Inferior parietal cortex (tissue), 1 donor: Measurements from ENCODE around the gene CLIC3.

Experiments
- DNase-seq: peaks from one replicate; pipeline ENCODE4 v3.0.0-alpha.2; 2016; ENCODE audit errors: extremely low spot score

Gene CLIC3

DNA sequence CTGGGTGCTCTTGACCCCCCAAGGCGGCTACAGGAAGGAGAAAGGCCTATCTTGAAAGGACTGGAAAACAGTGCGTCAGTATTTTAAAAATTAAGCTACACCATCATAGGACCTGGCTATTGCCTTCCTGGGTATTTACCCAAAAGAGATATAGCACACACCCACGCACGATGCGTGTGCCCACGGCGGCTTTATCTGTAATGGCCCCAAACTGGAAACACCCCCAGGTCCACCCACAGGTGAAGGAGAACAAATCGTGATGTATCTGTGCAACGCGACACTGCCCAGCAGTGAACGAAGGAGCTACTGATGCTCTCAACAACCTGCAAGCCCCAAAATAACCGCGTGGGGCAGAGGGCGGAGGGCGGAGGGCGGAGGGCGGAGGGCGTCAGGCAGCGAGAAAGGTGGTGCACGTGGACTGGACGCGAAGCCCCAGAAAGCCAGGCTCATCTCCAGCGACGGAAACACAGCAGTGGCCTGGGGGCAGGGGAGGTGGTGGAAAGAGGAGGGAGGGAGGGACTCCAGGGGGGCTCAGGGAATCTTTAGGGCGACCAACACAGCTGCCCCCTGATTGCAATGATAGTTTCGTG, 31.4 kb downstream of the CLIC3 start:
- DNase-seq, result no peak

DNA sequence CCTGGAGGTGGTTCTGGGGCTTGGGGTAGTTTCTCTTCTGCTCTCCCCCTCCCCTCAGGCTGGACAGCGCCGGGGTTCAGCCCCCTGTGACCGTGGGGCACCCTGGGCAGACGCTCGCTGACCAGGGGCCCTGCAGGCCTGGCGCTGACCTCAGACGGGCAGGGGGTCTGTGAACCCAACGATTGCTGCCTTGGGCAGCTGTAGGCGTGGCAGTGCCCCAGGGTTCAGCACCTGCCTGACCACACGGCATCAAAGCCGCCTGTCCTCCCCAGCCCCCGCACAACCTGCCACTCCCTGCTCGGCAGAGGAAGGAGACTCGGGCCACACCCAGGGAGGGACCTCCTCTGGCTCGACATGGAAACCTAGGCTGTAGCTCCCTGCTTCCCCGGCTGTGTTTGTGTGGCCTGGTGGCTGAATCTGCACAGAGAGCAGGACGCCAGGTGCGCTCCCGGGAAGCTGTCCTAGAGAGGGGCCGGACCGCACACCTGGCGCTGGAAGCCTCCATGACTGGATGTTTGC, 32.1 kb downstream of the CLIC3 start:
- DNase-seq, result no peak

DNA sequence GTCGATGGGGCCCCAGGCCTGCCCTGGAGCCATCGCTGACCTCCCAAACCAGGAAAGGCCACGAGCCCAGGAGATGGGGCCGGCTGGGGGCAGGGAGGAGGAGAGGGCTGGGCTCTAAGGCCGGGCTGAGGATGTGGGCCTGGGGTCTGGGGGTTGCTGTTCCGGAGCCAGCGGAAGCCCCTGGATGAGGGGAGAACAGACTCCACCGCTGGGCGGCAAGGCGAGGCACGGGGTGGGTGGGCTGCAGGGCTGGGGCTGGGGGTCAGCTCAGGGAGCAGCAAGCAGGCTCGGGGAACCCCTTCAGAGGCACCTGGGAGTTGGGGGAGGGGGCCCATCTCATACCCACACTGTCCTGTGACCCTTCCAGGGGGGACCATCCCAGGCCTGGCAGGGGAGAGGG, 32.6 kb downstream of the CLIC3 start:
- DNase-seq, result no peak

DNA sequence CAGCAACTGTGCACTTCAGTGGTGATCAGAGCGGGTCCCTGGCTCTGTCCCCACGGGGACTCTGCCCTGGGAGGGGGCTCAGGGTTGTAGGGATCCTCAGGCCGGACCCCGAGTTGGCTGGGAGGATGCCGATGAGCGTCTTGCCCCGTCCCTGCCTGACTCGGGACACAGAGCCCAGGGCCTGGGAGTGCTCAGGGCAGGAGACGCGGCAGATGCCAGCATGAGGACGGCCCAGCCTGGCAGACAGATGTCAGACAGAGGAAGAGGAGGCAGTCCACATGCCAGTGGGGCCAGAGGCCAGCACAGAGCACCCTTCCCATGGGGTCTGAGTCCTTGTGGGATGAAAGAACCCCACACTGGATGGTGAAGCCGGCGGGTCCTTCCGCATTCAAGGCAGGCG, 33.0 kb downstream of the CLIC3 start:
- no peak for DNase-seq

DNA sequence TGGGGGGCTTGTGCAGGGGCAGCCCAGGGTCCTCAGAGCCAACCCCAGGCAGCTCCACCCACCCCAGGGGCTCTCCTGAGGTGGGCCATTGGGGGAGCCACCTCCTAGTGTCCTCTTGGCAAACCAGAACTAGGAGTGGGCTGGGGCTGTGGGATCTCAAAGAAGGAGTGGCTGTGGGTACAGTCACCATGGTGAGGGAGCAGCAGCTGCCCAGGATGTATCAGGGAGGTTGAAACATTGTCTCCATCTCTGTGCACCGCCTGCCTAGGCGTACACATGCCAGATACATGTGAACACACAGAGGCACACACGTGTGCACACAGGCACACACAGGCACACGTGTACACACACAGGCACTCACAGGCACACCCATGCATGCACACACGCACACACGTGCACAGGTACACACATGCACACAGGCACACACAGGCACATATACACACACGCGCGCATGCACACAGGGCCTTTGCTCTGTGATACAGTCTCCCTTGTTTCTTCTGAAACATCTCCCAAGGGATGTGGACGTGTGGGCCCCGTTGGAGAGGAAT, 33.6 kb downstream of the CLIC3 start:
- DNase-seq, result no peak

DNA sequence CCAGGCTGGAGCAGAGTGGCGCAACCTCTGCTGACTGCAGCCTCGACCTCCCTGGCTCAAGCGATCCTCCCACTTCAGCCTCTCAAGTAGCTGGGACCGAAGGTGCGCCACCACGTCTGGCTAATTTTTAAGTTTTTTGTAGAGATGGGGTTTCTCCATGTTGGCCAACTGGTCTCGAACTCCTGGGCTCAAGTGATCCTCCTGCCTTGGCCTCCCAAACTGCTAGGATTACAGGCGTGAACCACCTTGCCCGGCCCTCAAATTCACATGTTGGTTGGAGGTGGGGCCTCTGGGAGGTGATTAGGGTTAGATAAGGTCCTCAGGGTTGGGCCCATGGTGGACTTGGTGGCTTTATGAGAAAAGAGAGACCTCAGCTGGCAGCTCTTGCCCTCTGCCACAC, 34.2 kb downstream of the CLIC3 start:
- no peak for DNase-seq

DNA sequence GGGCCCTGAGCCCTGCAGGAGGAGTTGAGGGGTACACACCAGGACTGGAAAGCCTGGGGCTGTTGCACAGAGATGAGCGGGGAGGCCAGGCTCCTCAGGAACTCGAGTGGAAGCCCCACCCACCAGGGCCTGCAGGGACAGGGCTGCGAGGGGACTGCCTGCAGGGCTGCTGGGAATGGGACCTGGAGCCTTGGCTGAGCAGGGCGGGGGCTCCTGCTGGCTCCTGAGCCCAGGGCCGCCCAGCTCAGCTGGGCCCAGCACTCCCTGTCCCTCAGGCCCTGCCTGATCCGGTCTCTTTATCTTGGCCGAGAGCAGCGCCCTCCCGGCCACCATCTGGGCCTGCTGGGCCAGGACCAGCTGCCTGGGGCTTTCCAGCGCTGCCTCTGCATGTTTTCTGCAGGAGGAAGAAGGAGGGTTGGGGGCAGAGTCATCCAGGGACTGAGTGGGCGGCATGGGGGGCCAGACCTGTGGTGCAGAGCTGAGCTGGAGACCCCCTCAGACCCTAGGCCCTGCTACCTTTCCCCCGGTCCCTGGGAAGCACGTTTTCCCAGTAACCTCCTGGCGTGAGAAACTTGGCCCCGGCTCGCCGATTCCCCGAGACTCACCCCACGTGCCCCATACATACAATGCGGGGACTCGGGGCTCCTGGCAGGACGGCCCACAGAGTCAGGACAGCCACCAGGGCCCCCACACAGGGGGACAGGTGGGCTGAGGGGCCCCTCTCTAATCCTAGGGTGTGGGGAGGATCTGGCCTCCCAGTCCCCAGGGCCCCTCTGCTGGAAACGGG, 34.9 kb downstream of the CLIC3 start:
- DNase-seq, result no peak

DNA sequence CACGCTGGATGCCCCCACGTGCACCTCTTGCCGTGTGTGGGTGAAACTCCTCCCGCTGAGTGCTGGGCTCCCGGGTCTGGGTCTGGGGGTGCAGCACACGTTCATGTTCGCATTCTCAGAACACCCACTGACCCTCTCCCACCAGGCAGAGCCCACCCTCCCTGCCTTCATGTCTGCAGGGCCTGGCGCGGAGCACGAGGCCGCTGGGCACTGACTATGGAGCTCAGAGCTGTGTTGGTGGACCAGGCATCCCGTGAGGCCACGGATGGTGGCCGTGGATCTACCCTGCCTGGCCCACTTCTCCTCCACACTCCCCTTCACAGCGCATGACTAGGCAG, 35.5 kb downstream of the CLIC3 start:
- no peak for DNase-seq

DNA sequence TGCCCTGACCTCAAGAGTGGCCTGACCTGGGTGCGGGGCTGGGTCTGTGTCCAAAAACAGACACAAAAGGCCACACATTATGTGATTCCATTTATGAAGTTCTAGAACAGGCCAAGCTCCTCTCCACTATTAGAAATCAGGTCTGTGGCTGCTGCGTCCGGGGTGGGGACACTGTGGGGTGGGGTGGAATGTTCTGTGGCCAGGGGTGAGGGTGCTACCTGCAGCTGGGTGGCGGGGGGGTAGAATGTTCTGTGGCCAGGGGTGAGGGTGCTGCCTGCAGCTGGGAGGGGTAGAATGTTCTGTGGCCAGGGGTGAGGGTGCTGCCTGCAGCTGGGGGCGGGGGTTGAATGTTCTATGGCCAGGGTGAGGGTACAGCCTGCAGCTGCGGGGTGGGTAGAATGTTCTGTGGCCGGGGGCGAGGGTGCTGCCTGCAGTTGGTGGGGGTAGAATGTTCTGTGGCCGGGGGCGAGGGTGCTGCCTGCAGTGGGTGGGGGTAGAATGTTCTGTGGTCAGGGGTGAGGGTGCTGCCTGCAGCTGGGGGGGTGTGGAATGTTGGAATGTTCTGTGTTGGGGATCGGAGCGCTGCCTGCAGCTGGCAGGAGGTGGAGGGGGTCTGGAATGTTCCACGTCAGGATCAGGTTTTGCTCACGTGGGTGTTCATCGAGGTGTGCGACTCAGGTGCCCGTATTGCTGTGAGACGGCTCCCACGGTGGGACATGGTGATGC, 36.0 kb downstream of the CLIC3 start:
- DNase-seq, result no peak

DNA sequence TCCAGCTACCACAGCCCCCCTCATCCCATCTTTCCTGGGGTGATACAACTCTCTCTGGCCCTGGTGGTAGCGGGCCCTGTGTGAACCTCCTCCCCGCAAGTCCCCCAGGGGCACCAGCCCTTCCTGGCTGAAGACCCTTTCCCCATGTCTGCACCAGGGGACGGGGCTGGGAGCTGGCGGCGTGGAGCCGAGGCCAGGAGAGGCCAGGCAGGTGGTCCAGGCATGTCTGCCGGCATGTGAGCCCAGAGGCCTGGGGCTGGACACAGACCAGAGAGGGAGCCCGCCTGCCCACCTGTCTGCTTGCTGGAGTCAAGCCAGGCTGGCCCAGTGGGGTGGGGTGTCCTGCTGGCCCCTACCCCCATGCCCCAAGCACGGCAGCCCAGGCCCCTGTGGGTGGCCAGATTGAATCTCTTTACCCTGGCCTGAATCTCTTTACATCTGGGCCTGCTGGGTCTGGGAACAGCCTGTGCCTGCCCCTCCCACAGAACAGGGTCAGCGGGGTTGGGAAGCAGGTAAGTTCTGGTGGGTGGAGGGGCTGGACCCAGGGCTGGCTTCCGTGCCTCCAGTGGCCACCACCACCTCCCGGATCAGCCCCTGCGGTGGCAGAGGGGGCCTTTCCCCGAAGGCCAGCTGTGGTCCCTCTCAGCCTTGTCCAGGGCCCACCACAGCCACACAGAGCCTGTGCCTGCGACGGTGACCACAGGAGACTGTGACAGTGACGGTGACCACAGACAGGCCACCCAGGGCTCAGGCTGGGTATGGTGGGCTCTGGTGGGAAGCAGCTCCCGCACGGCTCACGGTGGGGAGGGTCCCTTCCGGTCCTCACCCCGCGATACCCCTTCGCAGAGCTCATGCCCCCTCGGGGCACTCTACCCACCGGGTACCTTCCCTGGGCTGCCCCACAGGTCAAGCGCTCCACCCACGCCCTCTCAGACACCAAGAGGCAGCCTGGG, 37.2 kb downstream of the CLIC3 start:
- no peak for DNase-seq

DNA sequence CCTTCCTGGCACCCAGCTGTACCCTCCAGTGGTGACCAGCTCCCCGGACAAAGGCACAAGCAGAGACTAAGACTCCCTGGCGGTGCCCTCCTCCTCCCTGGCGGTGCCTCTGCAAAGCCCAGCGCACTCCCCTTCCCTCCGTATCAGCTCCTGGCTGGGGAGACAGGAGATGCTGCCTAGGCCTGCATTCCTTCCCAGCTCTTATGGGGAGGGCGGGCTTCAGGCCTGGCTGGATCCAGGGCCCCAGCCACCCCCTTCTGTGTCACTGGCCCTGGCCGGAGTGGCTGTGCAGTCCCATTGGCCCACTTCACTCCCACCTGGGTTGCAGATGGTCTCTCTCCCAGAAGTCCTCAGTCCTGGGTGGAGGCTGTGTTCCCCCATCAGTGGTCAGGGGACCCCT, 37.9 kb downstream of the CLIC3 start:
- DNase-seq, result no peak

DNA sequence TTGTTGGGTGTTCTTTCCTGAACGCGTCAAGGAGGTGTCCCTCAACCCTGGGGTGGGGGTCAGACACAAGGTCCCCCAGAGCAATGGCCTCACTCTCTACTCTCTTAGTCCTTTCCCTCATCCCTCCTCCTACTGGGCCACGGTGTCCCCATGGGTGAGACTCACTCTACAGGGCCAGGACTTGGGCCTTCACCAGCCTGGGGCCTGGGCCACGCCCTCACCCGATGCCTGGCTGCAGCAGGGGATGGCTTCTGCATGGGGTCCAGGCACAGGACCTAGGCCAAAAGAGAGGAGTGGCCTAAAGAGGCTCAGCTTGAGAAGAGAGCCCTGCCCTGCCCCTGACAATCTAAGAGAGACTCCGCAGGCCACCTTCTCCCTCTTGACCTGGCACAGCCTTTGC, 38.5 kb downstream of the CLIC3 start:
- DNase-seq, result no peak

DNA sequence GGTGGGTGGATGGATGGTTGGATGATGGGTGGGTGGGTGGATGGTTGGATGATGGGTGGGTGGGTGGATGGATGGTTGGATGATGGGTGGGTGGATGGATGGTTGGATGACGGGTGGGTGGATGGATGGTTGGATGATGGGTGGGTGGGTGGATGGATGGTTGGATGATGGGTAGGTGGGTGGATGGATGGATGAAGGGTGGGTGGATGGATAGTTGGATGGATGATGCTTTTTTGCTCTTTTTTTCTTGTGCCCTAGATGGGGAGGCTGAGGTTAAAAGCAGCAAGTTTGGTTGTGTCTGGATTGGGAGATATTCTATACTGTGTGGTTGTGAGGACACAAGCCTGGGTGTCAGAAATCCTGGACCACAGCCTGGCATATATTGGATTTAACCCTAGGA, 38.9 kb downstream of the CLIC3 start:
- no peak for DNase-seq

DNA sequence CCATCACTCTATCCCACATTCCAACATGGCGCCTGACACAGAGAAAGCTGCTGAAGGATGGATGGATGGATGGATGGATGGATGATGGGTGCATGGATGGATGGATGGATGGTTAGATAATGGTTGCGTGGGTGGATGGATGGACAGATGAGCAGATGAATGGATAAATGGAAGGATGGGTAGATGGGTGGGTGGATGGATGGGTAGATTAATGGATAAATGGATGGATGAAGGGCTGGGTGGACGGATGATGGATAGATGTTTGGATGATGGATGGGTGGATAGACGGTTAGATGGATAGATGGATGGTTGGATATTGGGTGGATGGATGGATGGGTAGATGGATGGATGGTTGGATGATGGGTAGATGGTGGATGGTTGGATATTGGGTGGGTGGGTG, 39.8 kb downstream of the CLIC3 start:
- DNase-seq, result no peak

DNA sequence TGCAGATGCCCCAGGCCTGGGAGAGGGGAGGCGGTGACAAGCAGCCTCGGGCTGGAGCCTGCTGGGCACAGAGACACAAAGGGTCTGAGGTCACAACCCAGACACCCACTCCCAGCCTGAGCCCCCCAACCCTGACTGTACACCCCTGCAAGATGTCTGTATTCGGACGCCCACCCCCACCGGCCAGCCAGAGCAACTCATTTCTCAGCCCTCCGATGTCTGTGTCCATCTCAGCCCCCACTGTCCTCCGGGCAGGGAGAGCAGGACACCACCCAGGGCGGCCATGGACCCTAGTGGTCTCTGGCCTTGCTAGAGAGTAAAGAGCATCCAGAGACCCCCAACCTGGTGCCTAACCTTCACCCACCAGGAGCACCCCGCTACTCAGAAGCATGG, 40.4 kb downstream of the CLIC3 start:
- no peak for DNase-seq

DNA sequence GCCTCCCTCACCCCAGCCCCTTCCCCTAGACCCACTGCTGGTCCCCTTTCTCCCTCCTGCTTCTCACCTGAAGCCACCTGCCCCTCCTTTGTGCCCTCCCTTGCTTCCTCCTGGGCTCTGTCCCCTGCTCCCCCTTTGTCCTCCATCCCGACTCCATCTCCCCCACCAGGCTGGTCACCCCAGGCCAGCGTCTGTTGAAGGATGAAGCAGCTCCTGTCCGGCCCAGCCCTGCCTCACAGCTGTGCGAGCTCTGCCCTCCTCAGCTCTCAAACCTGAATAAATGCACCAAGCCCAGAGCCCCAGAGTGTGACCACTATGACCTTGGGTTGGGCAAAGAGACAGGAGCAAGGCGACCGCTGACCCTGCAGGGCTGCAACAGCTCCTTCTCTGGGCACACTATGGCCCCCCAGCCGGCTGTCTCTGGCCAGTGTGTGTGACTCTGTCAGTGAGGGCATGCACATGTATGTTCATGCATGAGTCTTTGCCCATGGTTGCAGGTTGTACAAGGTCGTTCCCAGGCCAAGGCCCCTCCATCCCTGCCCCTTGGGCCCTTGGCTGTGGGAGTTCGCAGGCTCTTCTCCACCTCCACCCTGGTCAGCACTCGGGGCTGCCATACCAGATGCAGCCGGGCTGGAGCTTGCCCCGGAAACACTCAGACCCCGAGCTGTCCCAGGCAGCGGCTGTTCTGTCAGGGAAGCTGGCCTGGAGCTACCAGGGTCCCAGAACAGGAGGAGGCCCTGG, 41.0 kb downstream of the CLIC3 start:
- DNase-seq, result no peak

DNA sequence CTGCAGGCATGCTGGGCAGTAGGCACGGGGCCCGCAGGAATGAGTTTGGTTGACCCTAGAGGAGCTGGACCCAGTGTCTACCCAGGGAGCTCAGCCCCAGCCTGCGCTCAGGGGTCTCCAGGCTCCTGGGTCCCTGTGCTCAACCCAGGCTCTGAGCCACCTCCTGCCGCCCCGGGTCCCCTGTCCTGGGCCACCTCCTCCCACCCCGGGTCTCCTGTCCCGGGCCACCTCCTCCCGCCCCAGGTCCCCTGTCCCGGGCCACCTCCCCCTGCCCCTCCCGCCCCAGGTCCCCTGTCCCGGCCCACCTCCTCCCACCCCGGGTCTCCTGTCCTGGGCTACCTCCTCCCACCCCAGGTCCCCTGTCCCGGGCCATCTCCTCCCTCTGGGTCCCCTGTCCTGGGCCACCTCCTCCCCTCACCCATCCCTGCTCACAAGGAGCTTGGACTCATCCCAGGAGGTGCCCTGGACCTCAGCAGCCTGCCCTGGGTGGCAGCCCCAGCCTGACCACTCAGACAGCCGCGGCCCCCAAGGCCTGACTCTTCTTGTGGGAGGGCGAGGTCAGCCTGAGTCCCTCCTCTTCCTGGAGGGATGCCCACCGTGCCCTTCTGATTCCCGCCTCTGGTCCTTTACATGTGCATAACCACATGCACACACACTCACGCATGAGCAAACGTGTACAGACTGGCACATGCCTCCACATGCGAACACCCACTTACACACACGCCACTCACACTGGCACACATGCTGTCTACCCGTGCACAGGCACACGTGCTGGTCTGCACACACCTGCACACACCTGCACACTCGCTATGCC, 41.9 kb downstream of the CLIC3 start:
- no peak for DNase-seq

DNA sequence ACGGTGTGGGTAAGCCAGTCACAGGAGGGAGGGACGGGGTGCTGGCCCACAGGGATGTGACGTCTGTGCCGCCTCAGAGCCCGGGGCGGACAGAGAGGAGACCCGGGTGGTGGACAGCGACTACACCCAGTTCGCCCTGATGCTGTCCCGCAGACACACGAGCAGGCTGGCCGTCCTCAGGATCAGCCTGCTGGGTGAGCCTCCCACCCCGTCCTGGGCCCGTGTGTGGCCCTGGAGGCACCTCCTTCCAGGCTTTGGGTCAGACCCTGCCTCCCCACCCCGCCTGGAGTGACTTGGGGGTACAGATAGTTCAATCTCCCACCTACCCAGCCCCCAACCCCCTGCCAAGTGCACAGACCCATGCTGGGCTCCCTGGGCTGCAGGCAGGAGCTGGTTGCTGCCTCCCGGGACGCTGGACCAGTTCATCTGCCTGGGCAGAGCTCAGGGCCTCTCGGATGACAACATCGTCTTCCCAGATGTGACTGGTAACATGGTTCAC, 42.5 kb downstream of the CLIC3 start:
- DNase-seq, result no peak

DNA sequence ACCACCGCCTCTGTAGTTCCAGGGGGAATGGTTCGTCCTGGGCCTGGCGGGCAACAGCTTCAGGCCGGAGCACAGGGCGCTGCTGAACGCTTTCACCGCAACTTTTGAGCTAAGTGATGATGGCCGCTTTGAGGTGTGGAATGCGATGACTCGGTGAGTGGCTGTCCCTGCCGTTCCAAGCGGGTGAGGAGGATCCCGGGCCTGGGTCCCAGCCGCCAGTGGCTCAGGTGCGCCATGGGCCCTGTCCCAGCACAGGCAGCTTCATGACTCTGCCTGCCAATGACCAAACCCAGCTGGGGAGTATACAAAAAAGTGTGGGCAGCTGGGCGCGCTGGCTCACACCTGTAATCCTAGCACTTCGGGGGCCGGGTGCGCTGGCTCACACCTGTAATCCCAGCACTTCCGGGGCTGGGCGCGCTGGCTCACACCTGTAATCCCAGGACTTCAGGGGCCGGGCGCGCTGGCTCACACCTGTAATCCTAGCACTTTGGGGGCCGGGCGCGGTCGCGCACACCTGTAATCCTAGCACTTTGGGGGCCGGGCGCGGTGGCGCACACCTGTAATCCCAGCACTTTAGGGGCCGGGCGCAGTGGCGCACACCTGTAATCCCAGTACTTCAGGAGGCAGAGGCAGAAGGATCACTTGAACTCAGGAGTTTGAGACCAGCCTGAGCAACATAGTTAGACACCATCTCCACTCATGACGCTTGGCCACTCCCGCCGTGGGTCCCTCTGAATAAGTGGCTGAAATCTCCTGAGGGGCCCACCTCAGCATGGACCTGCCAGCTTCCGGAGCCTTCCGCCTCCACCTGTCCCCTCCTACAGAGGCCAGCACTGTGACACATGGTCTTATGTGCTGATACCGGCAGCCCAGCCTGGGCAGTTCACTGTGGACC, 43.2 kb downstream of the CLIC3 start:
- no peak for DNase-seq
